GF-D8 (cell line): ENCODE data around the gene ZC3H12A.

Experiments
- DNase-seq: peaks from one replicate; lab custom pipeline; 2025; lab: John Stamatoyannopoulos, UW

The ZC3H12A gene

DNA sequence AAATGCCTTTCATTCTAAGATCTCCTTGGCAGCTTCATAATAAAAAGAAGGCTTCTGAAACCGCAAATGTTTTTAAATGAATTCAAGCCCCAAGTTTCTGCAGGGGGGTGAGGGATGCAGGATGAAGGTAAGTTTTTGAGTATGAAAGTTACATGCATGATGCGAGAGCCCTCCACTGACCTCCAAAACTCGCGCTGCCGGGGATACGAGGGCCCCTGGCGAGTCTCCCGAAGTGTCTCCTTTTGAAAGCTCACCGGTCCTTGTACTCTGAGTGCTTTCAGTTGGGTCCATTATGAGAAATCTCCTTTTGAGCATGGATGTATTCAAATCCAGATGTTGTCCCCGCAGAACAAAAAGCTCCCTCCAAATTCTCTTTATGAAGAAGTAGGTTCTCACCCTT, 18.9 kb upstream of the ZC3H12A start:
- no peak for DNase-seq

DNA sequence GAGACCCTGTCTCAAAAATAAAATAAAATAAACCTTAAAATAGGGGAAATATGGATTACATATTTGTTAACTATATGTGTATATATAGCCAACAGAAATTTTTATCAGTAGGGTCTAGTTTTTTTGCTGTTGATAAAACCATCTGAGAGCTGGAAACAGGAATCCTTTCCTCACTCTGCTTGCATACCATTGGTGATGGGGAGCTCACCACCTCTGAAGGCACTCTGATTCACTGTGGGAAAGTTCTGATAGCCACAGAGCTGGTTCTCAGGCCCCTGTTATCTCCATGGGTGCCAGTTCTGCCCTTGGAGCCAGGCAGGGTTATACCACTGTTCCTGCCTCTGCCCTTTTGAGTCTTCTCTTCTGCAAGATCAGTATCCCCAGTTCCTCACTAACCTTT, 17.8 kb upstream of the ZC3H12A start:
- no peak for DNase-seq

DNA sequence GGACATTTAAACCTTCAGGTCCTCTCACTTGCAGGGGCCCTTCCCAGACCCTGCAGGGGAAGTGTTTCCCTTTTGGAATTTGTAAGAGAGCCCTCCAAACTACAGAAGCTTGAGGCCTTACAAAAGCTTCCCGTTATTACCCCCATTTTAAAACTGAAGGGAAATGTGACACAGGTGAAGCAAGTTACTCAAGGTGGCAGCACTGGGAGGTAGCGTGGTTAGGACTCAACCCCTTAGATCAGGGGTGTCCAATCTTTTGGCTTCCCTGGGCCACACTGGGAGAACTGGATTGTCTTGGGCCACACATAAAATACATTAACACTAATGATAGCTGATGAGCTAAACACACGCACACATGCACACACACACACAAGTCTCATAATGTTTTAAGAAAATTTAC, 15.8 kb upstream of the ZC3H12A start:
- no peak for DNase-seq

DNA sequence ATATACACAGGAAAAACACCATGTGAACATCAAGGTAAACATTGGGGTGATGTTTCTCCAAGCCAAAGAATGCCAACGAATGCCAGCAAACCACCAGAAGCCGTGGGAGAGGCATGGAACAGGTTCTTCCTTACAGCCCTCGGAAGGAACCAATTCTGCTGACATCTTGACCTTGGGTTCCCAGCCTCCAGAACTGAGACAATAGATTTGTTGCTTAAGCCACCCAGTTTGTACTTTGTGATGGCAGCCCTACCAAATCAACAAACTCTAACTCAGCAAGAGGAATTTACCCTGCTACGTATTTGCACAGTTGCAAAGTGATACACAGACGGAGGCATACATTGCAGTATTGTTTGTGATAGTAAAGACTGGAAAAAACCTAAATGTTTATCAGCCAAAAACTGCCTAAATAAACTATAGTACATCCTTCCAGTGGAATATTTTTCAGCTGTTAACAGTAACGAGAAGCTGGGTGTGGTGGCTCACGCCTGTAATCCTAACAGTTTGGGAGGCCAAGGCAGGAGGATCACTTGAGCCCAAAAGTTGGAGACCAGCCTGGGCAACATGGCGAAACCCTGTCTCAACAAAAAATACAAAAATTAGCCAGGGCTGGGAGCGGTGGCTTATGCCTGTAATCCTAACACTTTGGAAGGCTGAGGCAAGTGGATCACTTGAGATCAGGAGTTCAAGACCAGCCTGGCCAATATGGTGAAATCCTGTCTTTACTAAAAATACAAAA, 12.5 kb upstream of the ZC3H12A start:
- no peak for DNase-seq

DNA sequence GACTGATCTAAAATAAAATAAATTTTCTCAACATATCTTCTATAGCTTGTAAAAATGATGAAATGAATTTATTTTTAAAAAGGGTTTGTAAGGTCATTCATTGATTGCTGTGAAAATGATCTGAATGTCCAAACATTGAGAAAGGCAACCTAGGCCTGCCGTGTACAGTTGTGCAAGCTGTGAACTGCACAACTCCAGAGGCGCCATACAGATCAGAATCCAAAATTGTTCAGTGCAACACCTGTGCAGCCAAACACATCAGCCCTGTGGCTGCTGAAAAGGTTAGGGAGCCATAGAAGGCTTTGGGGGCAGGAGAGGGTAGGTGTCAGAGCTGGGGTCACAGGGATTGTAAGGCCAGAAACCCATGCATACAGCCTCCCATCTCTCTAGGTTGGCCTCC, 9.9 kb upstream of the ZC3H12A start:
- no peak for DNase-seq

DNA sequence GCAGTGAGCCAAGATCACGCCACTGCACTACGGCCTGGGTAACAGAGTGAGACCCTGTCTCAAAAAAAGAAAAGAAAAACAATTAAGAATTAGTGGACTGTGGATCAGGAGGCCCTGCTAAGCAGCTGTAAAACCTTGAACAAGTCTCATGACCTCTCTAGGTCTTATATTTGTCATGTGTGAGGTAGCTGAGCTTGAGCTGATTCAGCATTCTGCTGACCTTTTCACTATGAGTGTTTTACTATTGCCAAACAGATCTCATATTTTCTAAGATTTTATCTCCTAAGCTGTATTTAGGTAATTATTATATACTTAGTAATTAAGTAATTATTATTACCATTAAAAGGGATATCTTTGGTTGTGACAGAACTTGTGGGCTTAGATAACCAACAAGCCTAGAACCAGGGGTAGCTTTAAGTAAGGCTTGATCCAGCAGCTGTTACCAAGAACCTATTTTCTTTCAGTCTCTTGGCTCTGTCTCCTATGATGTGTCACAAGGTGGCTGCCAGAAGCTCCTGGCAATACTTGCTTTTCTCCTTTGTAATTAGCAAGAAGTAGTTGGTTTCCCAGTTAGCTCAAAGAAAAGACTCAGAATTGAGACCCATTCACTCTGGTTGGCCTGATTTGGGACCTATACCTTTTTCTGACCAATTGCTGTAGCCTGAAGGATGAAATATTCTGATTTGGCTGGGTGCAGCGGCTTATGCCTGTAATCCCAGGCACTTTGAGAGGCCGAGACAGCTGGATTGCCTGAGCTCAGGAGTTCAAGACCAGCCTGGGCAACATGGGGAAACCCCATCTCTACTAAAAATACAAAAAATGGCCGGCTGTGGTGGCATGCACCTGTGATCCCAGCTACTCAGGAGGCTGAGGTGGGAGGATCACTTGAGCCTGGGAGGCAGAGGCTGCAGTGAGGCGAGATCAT, 8.5 kb upstream of the ZC3H12A start:
- no peak for DNase-seq

DNA sequence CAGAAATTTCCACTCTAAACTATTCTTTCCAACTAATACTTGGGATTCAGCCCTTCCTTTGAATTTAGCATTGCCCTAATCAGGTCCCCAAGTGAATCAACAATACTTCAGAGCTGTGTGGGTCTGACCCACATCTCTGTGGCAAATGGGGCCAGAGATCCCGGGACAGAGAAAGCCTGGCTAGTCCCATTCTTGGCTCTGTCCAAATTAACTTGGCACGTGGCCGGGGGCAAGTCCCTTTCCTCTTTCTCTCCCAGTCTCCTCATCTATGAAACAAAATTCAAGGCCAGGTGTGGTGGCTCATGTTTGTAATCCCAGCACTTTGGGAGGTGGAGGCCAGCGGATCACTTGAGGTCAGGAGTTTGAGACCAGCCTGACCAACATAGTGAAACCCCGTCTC, 6.3 kb upstream of the ZC3H12A start:
- no peak for DNase-seq

DNA sequence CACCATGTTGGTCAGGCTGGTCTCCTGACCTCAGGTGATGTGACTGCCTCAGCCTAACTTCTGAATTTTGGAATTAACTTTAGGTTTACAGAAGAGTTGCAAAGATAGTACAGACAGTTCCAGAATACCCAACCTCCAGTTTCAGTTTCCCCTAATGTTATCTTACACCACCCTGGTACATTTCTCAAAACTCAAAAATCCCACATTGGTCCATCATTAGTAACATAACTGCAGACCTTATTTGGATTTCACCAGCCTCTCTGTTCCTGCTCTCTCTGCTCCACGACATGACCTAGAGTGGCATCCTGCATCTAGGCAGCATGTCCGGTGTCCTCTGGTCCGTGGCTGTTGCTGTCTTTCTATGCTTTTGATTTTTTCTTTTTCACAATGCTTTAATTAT, 5.0 kb upstream of the ZC3H12A start:
- DNase-seq: no peak

DNA sequence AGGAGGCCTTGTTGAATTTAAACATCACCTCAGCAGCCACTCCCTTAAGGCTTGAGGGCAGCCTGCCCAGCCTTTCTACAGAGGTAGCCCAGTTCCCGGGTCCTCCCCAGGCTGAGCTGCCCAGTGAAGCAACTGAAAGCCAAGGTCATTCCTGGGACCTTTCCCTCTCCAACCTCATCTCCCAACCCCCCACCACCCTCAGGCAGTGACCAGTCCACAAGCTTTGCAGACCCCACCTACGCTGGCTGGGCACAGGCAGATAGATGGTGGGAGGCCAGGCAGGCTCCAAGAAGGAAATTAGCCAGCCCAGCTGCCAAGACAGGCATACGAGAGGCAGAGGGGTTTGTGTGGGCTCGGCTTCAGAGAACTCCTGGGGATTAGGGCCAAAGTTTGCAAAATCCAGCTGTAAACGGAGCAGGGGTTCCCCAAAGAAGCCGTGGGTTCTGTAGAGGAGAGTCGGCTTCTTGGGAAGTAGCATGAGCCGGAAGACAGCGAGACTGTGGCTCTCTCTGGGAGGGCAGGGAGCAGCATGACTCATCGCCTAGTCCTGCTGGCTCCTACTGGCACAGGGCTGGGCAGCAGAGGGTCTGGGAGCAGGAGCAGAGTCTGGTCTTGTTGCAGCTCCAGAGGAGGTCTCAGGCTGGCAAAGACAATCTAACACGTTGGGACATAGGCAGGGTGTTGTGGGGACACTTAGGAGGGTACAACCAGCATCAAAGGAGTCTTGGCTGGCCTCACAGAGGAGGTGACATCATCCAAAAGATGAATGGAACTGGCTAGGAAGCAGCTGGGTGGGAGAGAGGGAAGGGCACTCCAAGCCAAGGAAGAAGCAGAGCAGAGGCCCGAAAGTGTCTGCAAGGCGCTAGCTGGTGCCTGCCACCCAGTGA, 2.8 kb upstream of the ZC3H12A start:
- peak; percentile 1 for DNase-seq

DNA sequence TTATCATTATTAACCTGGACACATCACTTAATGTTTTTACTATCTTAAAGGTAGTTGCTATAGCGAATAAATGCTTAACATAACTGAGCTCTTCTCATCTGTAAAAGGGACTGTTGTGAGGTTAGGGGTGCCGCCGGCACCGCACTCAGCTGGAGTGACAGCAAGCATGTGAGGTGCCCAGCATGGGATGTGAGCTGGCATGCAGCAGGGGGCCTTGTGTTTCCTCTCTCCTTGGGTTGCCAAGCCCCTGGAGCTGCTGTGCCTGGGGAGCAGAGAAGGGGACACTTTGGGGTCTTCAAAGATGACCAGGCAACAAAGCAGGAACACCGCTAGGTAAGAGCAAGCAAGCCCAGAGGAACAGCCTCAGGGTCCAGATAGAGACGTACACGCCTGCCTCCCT, 2.1 kb upstream of the ZC3H12A start:
- DNase-seq: no peak

DNA sequence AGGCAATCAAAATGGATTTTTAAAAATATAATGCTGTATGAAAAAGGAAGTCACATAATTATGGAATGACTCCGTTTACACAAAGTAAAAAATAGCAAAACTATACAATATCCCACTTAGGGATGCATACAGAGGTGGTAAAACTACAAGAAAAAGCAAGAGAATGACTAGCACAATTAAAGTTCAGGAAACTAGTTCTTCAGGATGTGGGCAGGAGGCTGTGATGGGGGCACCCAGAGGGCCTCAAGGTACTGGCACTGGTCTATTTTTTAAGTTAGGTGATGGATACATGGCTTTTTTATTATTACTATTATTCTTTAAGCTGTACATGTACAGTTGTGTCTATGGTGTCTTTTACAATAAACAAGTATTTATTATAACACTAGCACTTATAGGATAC, 1.4 kb upstream of the ZC3H12A start:
- no peak for DNase-seq

DNA sequence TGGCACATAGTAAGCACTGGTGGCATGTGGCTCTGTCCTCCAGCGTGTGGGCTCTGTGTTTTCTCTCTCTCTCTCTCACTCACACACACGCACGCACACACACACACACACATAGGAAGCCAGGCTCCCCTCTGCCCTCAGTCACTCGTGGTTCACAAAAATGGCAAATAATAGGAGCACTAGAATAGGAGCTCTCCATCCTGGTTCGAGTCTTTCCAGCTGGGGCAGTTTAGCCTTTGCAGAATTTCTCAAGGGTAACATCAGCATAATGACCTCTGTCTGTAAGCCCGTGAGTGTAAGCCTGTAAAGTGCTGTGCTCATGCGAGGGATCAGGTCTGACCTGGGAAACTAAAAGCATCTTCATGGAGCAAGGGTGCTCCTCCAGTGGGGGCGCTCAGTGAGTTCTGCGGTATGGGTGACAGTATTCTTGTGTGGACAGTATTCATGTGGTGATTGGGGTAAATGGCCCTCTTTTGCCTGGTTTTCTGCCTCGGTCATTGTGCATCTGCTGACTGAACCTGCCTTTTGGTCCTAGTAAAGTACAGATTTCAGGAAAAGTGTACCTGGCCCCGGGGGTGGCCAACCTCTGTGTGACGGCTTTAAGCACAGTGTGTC, 842 bp upstream of the ZC3H12A start:
- DNase-seq: peak; percentile 36

DNA sequence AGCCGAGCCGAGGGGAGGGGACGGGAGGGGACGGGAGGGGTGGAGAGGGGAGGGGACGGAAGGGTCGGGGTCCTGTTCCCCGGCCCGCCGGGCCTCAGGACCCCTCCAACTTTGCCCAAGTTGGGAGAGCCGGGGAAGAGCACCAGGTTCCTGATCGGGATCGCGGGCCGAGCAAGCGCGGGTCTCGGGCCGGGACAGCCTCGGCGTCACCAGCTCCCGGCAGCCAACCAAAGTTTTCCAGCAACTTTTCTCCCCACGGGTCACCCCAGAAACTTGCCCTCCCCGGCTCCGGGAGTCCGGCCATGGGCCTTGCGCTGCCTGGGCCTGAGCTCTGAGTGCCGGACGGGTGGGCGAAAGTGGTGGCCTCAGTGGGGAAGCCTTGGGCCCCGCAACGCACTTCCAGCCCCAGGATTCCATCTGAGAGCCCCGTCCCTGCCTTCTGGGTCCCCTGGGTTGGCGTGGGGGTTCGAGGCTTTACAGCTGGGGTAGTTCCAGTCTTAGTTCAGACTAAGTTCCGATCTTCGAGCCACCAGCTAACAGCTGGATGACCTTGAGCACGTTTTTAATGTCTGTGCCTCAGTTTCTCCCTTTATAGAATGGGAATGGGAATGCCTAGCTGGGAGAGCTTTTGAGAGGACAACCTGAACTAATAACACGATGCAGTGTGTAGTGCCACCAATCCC, 458 bp downstream of the ZC3H12A start:
- no peak for DNase-seq

DNA sequence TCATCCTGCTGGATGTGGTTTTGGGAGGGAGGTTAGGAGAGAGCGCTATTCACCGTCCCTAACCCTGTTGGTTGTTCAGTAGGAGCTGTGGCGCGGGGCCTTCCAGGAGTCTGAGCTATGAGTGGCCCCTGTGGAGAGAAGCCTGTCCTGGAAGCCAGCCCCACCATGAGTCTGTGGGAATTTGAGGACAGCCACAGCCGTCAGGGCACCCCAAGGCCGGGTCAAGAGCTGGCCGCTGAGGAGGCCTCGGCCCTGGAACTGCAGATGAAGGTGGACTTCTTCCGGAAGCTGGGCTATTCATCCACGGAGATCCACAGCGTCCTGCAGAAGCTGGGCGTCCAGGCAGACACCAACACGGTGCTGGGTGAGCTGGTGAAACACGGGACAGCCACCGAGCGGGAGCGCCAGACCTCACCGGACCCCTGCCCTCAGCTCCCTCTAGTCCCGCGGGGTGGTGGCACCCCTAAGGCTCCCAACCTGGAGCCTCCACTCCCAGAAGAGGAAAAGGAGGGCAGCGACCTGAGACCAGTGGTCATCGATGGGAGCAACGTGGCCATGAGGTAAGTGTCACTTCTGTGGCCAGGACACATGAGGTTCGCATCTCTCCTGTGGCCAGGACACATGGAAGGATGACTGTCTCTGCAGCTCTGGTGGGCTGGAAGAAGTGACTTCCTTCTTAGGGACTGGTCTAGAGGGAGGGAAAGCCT, 1.2 kb downstream of the ZC3H12A start:
- no peak for DNase-seq

DNA sequence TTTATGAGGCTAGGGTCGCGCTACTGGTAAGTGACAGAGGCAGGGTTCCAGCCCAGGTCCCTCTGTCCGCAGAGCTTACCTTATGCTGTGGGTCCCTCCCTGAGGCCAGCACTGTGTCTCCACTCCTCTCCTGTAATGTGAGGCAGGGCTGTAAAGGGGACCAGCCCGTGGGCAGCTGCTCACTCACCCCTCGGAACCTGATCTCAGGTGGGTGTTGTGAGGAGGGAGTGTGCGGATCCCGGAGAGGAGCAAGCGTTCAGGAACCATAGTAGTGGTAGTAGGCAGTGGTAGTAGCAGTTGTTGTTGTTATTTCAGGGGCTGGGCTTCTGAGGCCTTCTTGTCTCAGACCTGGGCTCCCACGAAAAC, 1.7 kb downstream of the ZC3H12A start:
- DNase-seq: no peak

DNA sequence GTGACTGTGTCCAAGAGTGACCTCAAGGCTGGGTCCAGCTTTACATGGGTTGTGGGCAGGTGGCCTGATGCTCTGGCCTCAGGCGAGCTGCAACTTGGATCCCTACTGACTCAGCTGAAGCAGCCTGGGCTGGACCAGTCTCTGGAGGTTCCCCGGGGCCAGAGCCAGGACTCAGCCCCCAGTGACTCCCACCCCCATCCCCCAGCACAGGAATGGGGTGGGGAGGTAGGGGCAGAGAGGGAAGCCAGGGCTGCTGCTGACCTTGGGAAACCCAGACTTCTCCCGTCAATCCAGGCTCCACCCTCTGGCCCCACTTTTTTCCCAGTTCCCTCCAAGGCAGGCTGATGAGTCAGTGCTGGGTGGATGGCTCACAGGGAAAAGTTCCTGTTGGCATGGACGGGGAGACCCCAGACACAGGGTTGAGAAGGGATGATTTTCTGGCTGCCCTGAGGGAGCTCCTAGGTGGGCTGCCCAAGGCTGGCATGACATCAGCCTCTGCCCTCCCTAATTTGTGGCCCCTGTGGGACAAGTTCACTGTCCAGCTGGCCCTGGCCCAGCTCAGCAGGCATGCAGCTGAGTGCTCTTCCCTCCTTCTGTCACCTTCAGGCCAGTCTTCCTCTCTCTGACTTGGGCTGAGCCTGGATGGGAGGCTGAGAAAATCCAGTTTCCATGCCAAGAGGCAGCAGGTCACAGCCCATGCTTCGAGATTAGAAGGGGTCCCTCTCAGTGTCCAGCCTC, 2.2 kb downstream of the ZC3H12A start:
- no peak for DNase-seq

DNA sequence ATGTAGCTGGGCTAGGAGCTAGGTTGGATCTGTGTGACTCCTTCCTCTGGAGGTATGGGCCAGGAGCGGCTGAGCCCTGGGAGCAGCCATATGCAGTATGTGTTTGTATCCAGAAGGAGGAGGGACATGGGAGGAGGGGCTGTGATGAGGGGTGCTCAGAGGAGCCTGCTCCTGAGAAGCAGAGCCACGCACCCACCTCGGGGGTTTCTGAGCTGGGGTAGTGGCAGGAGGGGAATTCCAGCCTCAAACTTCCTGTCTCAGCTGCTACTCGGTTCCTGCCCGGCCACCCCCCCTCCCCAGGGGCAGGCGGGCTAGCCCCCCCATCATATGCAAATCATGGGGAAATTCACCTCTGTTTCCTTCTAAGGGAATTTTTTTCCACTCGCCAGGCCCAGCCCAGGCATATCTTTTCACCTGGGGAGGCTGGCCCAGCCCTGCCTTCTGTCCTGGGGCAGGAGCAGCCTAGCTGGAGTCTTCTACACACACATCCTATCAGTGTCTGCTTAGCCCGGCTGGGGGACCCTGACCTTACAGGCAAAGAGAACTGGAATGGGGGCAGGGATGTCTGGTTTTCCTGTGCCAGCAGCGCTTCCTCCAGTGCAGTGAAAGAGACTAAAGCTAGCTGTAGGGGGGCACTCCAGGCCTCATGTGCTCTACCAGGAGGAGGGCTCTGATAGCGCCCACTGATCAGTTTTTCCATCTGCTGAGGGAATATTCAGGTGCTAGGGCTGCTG, 3.0 kb downstream of the ZC3H12A start:
- peak; percentile 27 for DNase-seq

DNA sequence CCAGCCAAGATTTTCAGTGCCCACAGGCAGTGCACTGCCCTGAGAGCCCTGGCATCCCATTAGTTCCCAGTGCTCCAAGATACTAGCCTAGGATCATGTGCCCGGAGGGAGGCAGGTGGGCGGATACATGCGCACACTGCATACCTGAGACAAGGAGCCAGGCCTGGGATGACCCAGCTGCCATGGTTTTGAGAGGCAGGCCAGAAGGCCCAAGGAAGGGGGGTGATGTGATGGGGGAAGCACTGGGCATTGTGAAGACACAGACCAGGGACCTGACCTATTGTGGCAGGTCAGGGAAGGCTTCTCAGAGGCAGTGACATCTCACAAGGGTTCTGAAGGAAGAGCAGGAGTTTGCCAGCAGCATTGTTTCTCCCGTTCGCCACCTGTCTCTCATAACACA, 3.6 kb downstream of the ZC3H12A start:
- DNase-seq: no peak

DNA sequence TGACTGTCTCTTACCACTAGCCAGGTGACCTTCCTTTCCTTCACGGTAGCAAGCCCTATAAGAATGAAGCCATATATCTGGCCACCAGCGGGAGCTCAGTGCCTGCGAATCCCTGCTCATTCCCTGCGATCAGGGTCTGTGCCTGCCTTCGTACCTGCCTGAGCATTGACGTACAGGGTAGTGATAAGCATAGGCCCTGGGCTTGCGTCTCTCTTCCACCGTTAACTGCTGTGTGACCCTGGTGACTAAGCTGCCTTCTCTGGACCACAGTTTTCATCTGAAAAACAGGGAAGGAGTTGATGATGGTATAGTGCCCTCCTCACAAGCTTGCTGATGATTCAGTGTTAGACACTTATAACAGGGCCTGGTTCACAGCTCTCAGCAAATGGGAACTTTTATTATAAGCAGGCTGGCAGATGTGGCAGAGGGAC, 4.1 kb downstream of the ZC3H12A start:
- DNase-seq: peak; percentile 35
